ENCODE measurements around the gene MYEOV.

The MYEOV gene

GRCh38 chr11:69302447-69303020, 8.6 kb downstream of the MYEOV start:
- FAIRE-seq: no peak

- FAIRE-seq: no peak
These were observed 9.5 kb downstream of the MYEOV start for GRCh38 chr11:69303427-69303826.

GRCh38 chr11:69304258-69304657, 10.3 kb downstream of the MYEOV start:
- no peak for FAIRE-seq

GRCh38 chr11:69304686-69305085, 10.7 kb downstream of the MYEOV start:
- FAIRE-seq: no peak

- FAIRE-seq: no peak
These were observed 12.1 kb downstream of the MYEOV start for GRCh38 chr11:69305885-69306540.

GRCh38 chr11:69306821-69307220, 12.9 kb downstream of the MYEOV start:
- FAIRE-seq: no peak

GRCh38 chr11:69307421-69307820, 13.5 kb downstream of the MYEOV start:
- no peak for FAIRE-seq

- FAIRE-seq: no peak
These were observed 14.0 kb downstream of the MYEOV start for GRCh38 chr11:69307871-69308431.

- FAIRE-seq: no peak
These were observed 14.5 kb downstream of the MYEOV start for GRCh38 chr11:69308491-69308911.

GRCh38 chr11:69308936-69309615, 15.1 kb downstream of the MYEOV start:
- no peak for FAIRE-seq

- no peak for FAIRE-seq
These were observed 15.8 kb downstream of the MYEOV start for GRCh38 chr11:69309631-69310280.

GRCh38 chr11:69310351-69310750, 16.4 kb downstream of the MYEOV start:
- no peak for FAIRE-seq

GRCh38 chr11:69310934-69311766, 17.2 kb downstream of the MYEOV start:
- FAIRE-seq: no peak

- FAIRE-seq: no peak
These were observed 17.9 kb downstream of the MYEOV start for GRCh38 chr11:69311767-69312385.

- FAIRE-seq: no peak
These were observed 18.8 kb downstream of the MYEOV start for GRCh38 chr11:69312453-69313404.

- no peak for FAIRE-seq
These were observed 20.0 kb downstream of the MYEOV start for GRCh38 chr11:69313992-69314391.

- FAIRE-seq: no peak
These were observed 20.6 kb downstream of the MYEOV start for GRCh38 chr11:69314555-69314954.

GRCh38 chr11:69316956-69317355, 23.0 kb downstream of the MYEOV start:
- FAIRE-seq: no peak

GRCh38 chr11:69317401-69318092, 23.6 kb downstream of the MYEOV start:
- FAIRE-seq: no peak

GRCh38 chr11:69318093-69318420, 24.1 kb downstream of the MYEOV start:
- no peak for FAIRE-seq
